ENCODE results near the gene LMX1A.

The LMX1A gene

GRCh38 chr1:165207853-165208515, 148.5 kb downstream of the LMX1A start:
- DNase-seq, result no peak

- no peak for DNase-seq
Measured at GRCh38 chr1:165205145-165205544, 151.4 kb downstream of the LMX1A start.

- DNase-seq, result no peak
Measured at GRCh38 chr1:165204548-165204947, 152.0 kb downstream of the LMX1A start.

GRCh38 chr1:165191087-165191486, 165.4 kb downstream of the LMX1A start:
- DNase-seq, result no peak

- no peak for DNase-seq
Measured at GRCh38 chr1:165189913-165190312, 166.6 kb downstream of the LMX1A start.

GRCh38 chr1:165189011-165189410, 167.5 kb downstream of the LMX1A start:
- no peak for DNase-seq

GRCh38 chr1:165187031-165188009, 169.2 kb downstream of the LMX1A start:
- no peak for DNase-seq

- DNase-seq, result no peak
Measured at GRCh38 chr1:165185161-165185889, 171.2 kb downstream of the LMX1A start.

GRCh38 chr1:165182975-165183374, 173.5 kb downstream of the LMX1A start:
- DNase-seq, result no peak

GRCh38 chr1:165179306-165179705, 177.2 kb downstream of the LMX1A start:
- no peak for DNase-seq

GRCh38 chr1:165174491-165174890, 182.0 kb downstream of the LMX1A start:
- DNase-seq, result no peak

- DNase-seq, result no peak
Measured at GRCh38 chr1:165173818-165174217, 182.7 kb downstream of the LMX1A start.

- no peak for DNase-seq
Measured at GRCh38 chr1:165173409-165173808, 183.1 kb downstream of the LMX1A start.

GRCh38 chr1:165172666-165173065, 183.8 kb downstream of the LMX1A start:
- DNase-seq, result no peak

GRCh38 chr1:165169729-165170128, 186.8 kb downstream of the LMX1A start:
- no peak for DNase-seq

- DNase-seq, result no peak
Measured at GRCh38 chr1:165169028-165169427, 187.5 kb downstream of the LMX1A start.

GRCh38 chr1:165168467-165168866, 188.0 kb downstream of the LMX1A start:
- DNase-seq, result no peak

GRCh38 chr1:165162671-165163241, 193.8 kb downstream of the LMX1A start:
- DNase-seq, result no peak

GRCh38 chr1:165161130-165161529, 195.4 kb downstream of the LMX1A start:
- no peak for DNase-seq

GRCh38 chr1:165153182-165153581, 203.3 kb downstream of the LMX1A start:
- DNase-seq, result no peak

GRCh38 chr1:165152727-165153126, 203.8 kb downstream of the LMX1A start:
- no peak for DNase-seq

GRCh38 chr1:165152109-165152508, 204.4 kb downstream of the LMX1A start:
- DNase-seq, result no peak

All from stimulated activated CD4-positive, alpha-beta T cell treated with anti-CD3 and anti-CD28 coated beads, Interleukin-2, amount 100 ng/mL, for 48 hours (primary cell).